Panc1 (cell line): ENCODE measurements around the gene KCNG2. TPM values are rescaled to one million over a fixed set of nuclear protein-coding genes. Genes with fewer than 3 reads are reported as not detected.

Source experiments
- ATAC-seq: fragments of 200-7000 bp; cut with Tn5 transposase; 2 replicates; pipeline ENCODE4 v1.9.1; 2020; ENCODE audit warnings: mild to moderate bottlenecking, moderate library complexity
- BruUV-seq: library from RNA; stranded (reverse); fragments of 400-500 nt; replicated peaks from 2 replicates; lab custom pipeline; 2021; lab: Mats Ljungman, UMichigan
- CTCF ChIA-PET: fragments of 300-600 bp; sonication (Branson Sonifier 250); formaldehyde crosslinking; loops from one replicate; lab custom pipeline; 2022; ENCODE audit warnings: antibody characterized with exemption; lab: Charles Lee
- POLR2A ChIA-PET: fragments of 300-600 bp; sonication (Branson Sonifier 250); formaldehyde crosslinking; loops from one replicate; lab custom pipeline; 2022; ENCODE audit warnings: antibody characterized with exemption; lab: Charles Lee
- DNase-seq: peaks from one replicate; pipeline ENCODE4 v3.0.0-alpha.2; 2010; ENCODE audit warnings: low read depth, low spot score
- H3K27ac ChIP-seq: 2 replicates; pipeline ENCODE4 v1.5.1; 2011; ENCODE audit warnings: mild to moderate bottlenecking, low read length, inconsistent platforms
- H3K27me3 ChIP-seq: fragments of 200-500 bp; sonication (Bioruptor generic); 2 replicates; pipeline ENCODE4 v1.6.0; 2014; ENCODE audit warnings: low read length, inconsistent platforms; ENCODE audit not compliant: control insufficient read depth, insufficient read depth
- H3K36me3 ChIP-seq: fragments of 200-500 bp; sonication (Bioruptor generic); 2 replicates; pipeline ENCODE4 v1.5.1; 2014; ENCODE audit warnings: inconsistent platforms, mild to moderate bottlenecking, low read length, moderate library complexity; ENCODE audit not compliant: control insufficient read depth, insufficient read depth
- H3K4me1 ChIP-seq: 2 replicates; pipeline ENCODE4 v1.5.1; 2011; ENCODE audit warnings: inconsistent platforms, mild to moderate bottlenecking, low read length, moderate library complexity; ENCODE audit not compliant: control insufficient read depth, insufficient read depth
- H3K4me3 ChIP-seq, 2 experiments: 2 replicates each; pipeline ENCODE4 v1.5.1; 2011 to 2012; ENCODE audit warnings: low read depth in 2 of 2, low read length in 2 of 2, mild to moderate bottlenecking in 2 of 2, inconsistent platforms in 1 of 2, moderate library complexity in 1 of 2
- H3K9me3 ChIP-seq: fragments of 200-500 bp; sonication (Bioruptor generic); 2 replicates; pipeline ENCODE4 v1.5.1; 2014; ENCODE audit warnings: low read depth, mild to moderate bottlenecking, inconsistent platforms, low read length, moderate library complexity; ENCODE audit not compliant: control insufficient read depth, insufficient read depth
- POLR2AphosphoS5 ChIP-seq: IDR thresholded peaks from 2 replicates; pipeline ENCODE4 v1.6.1; 2012; ENCODE audit warnings: mild to moderate bottlenecking, low read depth, low read length, moderate library complexity
- REST ChIP-seq, 2 experiments: IDR thresholded peaks; 2 replicates each; pipeline ENCODE4 v1.6.1; 2011 to 2012; ENCODE audit warnings: low read depth in 2 of 2, control low read depth in 1 of 2, low read length in 1 of 2, mild to moderate bottlenecking in 1 of 2, moderate library complexity in 1 of 2; ENCODE audit not compliant: insufficient read depth in 1 of 2
- SIN3A ChIP-seq: IDR thresholded peaks from 2 replicates; pipeline ENCODE4 v1.6.1; 2012; ENCODE audit warnings: low read depth, mild to moderate bottlenecking, low read length, moderate library complexity, borderline replicate concordance; ENCODE audit not compliant: insufficient read depth
- TCF7L2 ChIP-seq: IDR thresholded peaks from 2 replicates; pipeline ENCODE4 v1.6.1; 2011; ENCODE audit warnings: mild to moderate bottlenecking, low read depth, low read length, inconsistent platforms
- in situ Hi-C: cut with HindIII; loops from 2 replicates; pipeline ENCODE4 v1.10.0; 2016; ENCODE audit warnings: low sequenced_read_pairs, low pct_unique_long_range_greater_than_20kb
- intact Hi-C: fragments of 100-400 bp; cut with micrococcal nuclease; formaldehyde crosslinking; loops from one replicate; pipeline ENCODE4 v1.10.0; 2022; ENCODE audit not compliant: unreplicated experiment
- total RNA-seq: library from RNA; stranded (reverse); gene quantifications from one replicate; pipeline ENCODE4 v1.2.1, GENCODE V29; 2021; ENCODE audit not compliant: unreplicated experiment
- TF ChIP-seq, protein P1 (sequence below): fragments of 450-650 bp; IDR thresholded peaks from 2 replicates; pipeline ENCODE4 v1.5.1; 2017; ENCODE audit warnings: mild to moderate bottlenecking

The KCNG2 gene
- total RNA-seq, 1 experiment from 2014 or later: not detected

DNA sequence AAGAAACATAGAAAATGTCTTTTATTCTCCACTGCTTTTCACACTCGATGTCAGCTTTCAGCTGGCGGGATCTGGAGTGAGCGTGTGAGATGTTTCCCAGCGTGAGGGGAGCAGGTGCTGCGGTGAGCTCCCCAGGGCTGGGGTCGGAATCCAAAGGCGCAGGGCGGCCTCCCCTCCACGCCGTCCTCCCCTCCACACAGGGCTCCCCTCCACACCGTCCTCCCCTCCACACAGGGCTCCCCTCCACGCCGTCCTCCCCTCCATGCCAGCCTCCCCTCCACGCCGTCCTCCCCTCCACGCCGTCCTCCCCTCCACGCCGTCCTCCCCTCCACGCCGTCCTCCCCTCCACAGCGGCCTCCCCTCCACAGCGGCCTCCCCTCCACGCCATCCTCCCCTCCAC lies 26.9 kb upstream of the KCNG2 start:
- ATAC-seq: no peak; the same call in 1 of the 2 replicates
- no TSS peak for BruUV-seq
- TF ChIP-seq POLR2AphosphoS5 (no peak), TCF7L2 (no peak), SIN3A (no peak), REST (IDR thresholded peaks at IDR 0.05; ENCODE audit: insufficient read depth in 1 of 2, low read depth in 2 of 2, low read length in 1 of 2) (no peak)
- TF ChIP-seq, protein P1, sequence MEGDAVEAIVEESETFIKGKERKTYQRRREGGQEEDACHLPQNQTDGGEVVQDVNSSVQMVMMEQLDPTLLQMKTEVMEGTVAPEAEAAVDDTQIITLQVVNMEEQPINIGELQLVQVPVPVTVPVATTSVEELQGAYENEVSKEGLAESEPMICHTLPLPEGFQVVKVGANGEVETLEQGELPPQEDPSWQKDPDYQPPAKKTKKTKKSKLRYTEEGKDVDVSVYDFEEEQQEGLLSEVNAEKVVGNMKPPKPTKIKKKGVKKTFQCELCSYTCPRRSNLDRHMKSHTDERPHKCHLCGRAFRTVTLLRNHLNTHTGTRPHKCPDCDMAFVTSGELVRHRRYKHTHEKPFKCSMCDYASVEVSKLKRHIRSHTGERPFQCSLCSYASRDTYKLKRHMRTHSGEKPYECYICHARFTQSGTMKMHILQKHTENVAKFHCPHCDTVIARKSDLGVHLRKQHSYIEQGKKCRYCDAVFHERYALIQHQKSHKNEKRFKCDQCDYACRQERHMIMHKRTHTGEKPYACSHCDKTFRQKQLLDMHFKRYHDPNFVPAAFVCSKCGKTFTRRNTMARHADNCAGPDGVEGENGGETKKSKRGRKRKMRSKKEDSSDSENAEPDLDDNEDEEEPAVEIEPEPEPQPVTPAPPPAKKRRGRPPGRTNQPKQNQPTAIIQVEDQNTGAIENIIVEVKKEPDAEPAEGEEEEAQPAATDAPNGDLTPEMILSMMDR: no peak
- ChIA-PET CTCF (no interaction called here), POLR2A (no interaction called here)
- DNase-seq: no peak
- H3K27me3 ChIP-seq: peaks cover 45% of the 10 kb centered on the region
- in situ Hi-C loops (no loop called here), intact Hi-C loops (no loop called here)
- H3K27ac ChIP-seq: no peak overlapping the region
- no peak overlapping the region for H3K4me3 ChIP-seq
- H3K9me3 ChIP-seq: peaks cover 7% of the 10 kb centered on the region
- no peaks in the 10 kb centered on the region for H3K4me1 ChIP-seq
- no peaks in the 10 kb centered on the region for H3K36me3 ChIP-seq

GRCh38 chr18:79771446-79772107 lies 26.2 kb upstream of the KCNG2 start:
- DNase-seq (no peak), ATAC-seq (no peak)
- TF ChIP-seq REST (IDR thresholded peaks at IDR 0.05; ENCODE audit: insufficient read depth in 1 of 2, low read depth in 2 of 2, low read length in 1 of 2): no peak
- no peak for TF ChIP-seq SIN3A
- no peak for TF ChIP-seq TCF7L2
- TF ChIP-seq, protein P1: no peak
- TF ChIP-seq POLR2AphosphoS5: no peak
- Histone ChIP-seq H3K27me3 (peaks cover 48% of the 10 kb centered on the region), H3K27ac (no peak overlapping the region), H3K36me3 (no peaks in the 10 kb centered on the region), H3K4me1 (no peaks in the 10 kb centered on the region), H3K9me3 (peaks cover 7% of the 10 kb centered on the region), H3K4me3 (no peak overlapping the region)
- ChIA-PET CTCF (no interaction called here), POLR2A (no interaction called here)
- intact Hi-C loops: no loop called here
- no TSS peak for BruUV-seq
- in situ Hi-C loops: no loop called here
